HCT116 (cell line): Measurements from ENCODE around the gene SNRPA. TPM values are rescaled to one million over a fixed set of nuclear protein-coding genes. Genes with fewer than 3 reads are reported as not detected.
A peak's percentile ranks its signal among the peaks of the same experiment; 100 is the strongest.

Experiments
- ATAC-seq: fragments of 200-7000 bp; cut with Tn5 transposase; 2 replicates; pipeline ENCODE4 v1.9.1; 2020; ENCODE audit warnings: mild to moderate bottlenecking, moderate library complexity
- BruUV-seq: library from RNA; stranded (reverse); fragments of 400-500 nt; replicated peaks from 2 replicates; lab custom pipeline; 2021; lab: Mats Ljungman, UMichigan
- CTCF ChIA-PET: fragments of 300-600 bp; sonication (Branson Sonifier 250); formaldehyde crosslinking; loops from one replicate; lab custom pipeline; 2021; ENCODE audit warnings: antibody characterized with exemption; lab: Charles Lee
- POLR2A ChIA-PET: fragments of 300-600, 350-600 bp; sonication (Branson Sonifier 250); formaldehyde crosslinking; loops from one replicate; lab custom pipeline; 2021; ENCODE audit warnings: antibody characterized with exemption; lab: Charles Lee
- RAD21 ChIA-PET, 2 experiments: fragments of 300-600 bp; sonication (Branson Sonifier 250); formaldehyde crosslinking; loops; one replicate each; lab custom pipeline; 2023; ENCODE audit warnings: low total read pairs in 2 of 2; ENCODE audit not compliant: uncharacterized antibody in 2 of 2, unreplicated experiment in 2 of 2, low non-redundant PET in 1 of 2; lab: Charles Lee
- DNase-seq: peaks from one replicate; pipeline ENCODE4 v3.0.0-alpha.2; 2010; ENCODE audit warnings: low read depth, low spot score
- H2AFZ ChIP-seq: fragments of 200-600 bp; shearing (Covaris generic), sonication (generic); 2 replicates; pipeline ENCODE4 v1.6.1; 2017; ENCODE audit warnings: low read depth, mixed run types, mixed read lengths, antibody characterized with exemption, low read length; ENCODE audit not compliant: poor library complexity, severe bottlenecking
- H3K27ac ChIP-seq: 2 replicates; pipeline ENCODE4 v1.5.1; 2012; ENCODE audit warnings: low read depth, low read length
- H3K27me3 ChIP-seq: fragments of 200-600 bp; sonication (generic); 2 replicates; pipeline ENCODE4 v1.6.1; 2016; ENCODE audit warnings: mixed run types, low read length, mixed read lengths; ENCODE audit not compliant: insufficient read depth
- H3K36me3 ChIP-seq, 2 experiments: fragments of 200-500 bp in 1 of 2; fragments of 200-600 bp in 1 of 2; sonication (Bioruptor generic) in 1 of 2; sonication (generic) in 1 of 2; 2 replicates each; pipeline versions ENCODE4 v1.5.1 to v1.6.1; 2014 to 2016; ENCODE audit warnings: low read length in 2 of 2, inconsistent platforms in 1 of 2, mixed read lengths in 1 of 2, mixed run types in 1 of 2; ENCODE audit not compliant: insufficient read depth in 2 of 2, control insufficient read depth in 1 of 2
- H3K4me1 ChIP-seq, 2 experiments: fragments of 200-600 bp in 1 of 2; sonication (generic) in 1 of 2; 2 replicates each; pipeline versions ENCODE4 v1.5.1 to v1.6.1; 2012 to 2017; ENCODE audit warnings: low read length in 2 of 2, inconsistent platforms in 1 of 2, mild to moderate bottlenecking in 1 of 2, mixed read lengths in 1 of 2, mixed run types in 1 of 2, moderate library complexity in 1 of 2; ENCODE audit not compliant: insufficient read depth in 2 of 2, control insufficient read depth in 1 of 2
- H3K4me2 ChIP-seq: fragments of 200-600 bp; sonication (generic); 2 replicates; pipeline ENCODE4 v1.6.1; 2017; ENCODE audit warnings: mixed run types, low read length, mixed read lengths
- H3K4me3 ChIP-seq, 2 experiments: fragments of 200-600 bp in 1 of 2; sonication (generic) in 1 of 2; replicated peaks in 1 of 2; 2 replicates each; pipeline ENCODE4 v1.5.1; 2011 to 2016; ENCODE audit warnings: low read length in 2 of 2, control low read depth in 1 of 2, low read depth in 1 of 2, mild to moderate bottlenecking in 1 of 2, mixed read lengths in 1 of 2, mixed run types in 1 of 2
- H3K79me2 ChIP-seq: fragments of 200-600 bp; sonication (generic); 2 replicates; pipeline ENCODE4 v1.6.1; 2017; ENCODE audit warnings: mild to moderate bottlenecking, mixed run types, low read length, moderate library complexity, mixed read lengths; ENCODE audit not compliant: insufficient read depth
- H3K9ac ChIP-seq: fragments of 200-600 bp; sonication (generic); 2 replicates; pipeline ENCODE4 v1.6.1; 2016; ENCODE audit warnings: low read length, mixed read lengths
- H3K9me2 ChIP-seq: fragments of 200-600 bp; sonication (generic), shearing (Covaris generic); 2 replicates; pipeline ENCODE4 v1.6.1; 2017; ENCODE audit warnings: mixed run types, mild to moderate bottlenecking, moderate library complexity; ENCODE audit not compliant: insufficient read depth
- H3K9me3 ChIP-seq, 2 experiments: fragments of 200-500 bp in 1 of 2; fragments of 200-600 bp in 1 of 2; sonication (Bioruptor generic) in 1 of 2; sonication (generic) in 1 of 2; 2 replicates each; pipeline ENCODE4 v1.6.1; 2014 to 2017; ENCODE audit warnings: low read length in 2 of 2, mixed read lengths in 2 of 2, inconsistent platforms in 1 of 2, low read depth in 1 of 2, mild to moderate bottlenecking in 1 of 2, mixed run types in 1 of 2, moderate library complexity in 1 of 2; ENCODE audit not compliant: control insufficient read depth in 1 of 2, insufficient read depth in 1 of 2
- H4K20me1 ChIP-seq: fragments of 200-600 bp; sonication (generic), shearing (Covaris generic); 2 replicates; pipeline ENCODE4 v1.6.1; 2017; ENCODE audit warnings: mixed run types, mild to moderate bottlenecking, moderate library complexity; ENCODE audit not compliant: insufficient read depth
- ATF3 ChIP-seq: IDR thresholded peaks from 2 replicates; pipeline ENCODE4 v1.6.1; 2012
- CTCF ChIP-seq, 3 experiments: fragments of 200-600 bp in 1 of 3; sonication (generic) in 1 of 3; IDR thresholded peaks in 2 of 3; conservative IDR thresholded peaks in 1 of 3; 2 replicates each; pipeline ENCODE4 v1.5.1; 2012 to 2017; ENCODE audit warnings: low read depth in 2 of 3, low read length in 2 of 3, antibody characterized with exemption in 1 of 3, borderline replicate concordance in 1 of 3, control low read depth in 1 of 3, mild to moderate bottlenecking in 1 of 3, mixed read lengths in 1 of 3, mixed run types in 1 of 3, moderate library complexity in 1 of 3; ENCODE audit not compliant: insufficient read depth in 1 of 3
- EGR1 ChIP-seq: IDR thresholded peaks from 2 replicates; pipeline ENCODE4 v1.6.1; 2012; ENCODE audit warnings: low read depth
- ELF1 ChIP-seq: IDR thresholded peaks from 2 replicates; pipeline ENCODE4 v1.6.1; 2012; ENCODE audit warnings: low read depth, borderline replicate concordance
- EZH2 ChIP-seq: fragments of 200-600 bp; sonication (generic); IDR thresholded peaks from 2 replicates; pipeline ENCODE4 v1.6.1; 2017; ENCODE audit warnings: antibody characterized with exemption, mixed run types
- EZH2phosphoT487 ChIP-seq: fragments of 200-600 bp; IDR thresholded peaks from 2 replicates; pipeline ENCODE4 v1.6.1; 2018; ENCODE audit warnings: antibody characterized with exemption, borderline replicate concordance
- FOSL1 ChIP-seq: IDR thresholded peaks from 2 replicates; pipeline ENCODE4 v1.6.1; 2012; ENCODE audit warnings: low read depth
- JUND ChIP-seq: IDR thresholded peaks from 2 replicates; pipeline ENCODE4 v1.6.1; 2012
- POLR2A ChIP-seq: IDR thresholded peaks from 2 replicates; pipeline ENCODE4 v1.7.0; 2011; ENCODE audit warnings: borderline replicate concordance; ENCODE audit not compliant: insufficient read depth, insufficient read length; ENCODE audit errors: extremely low read depth
- POLR2AphosphoS5 ChIP-seq: IDR thresholded peaks from 2 replicates; pipeline ENCODE4 v1.6.1; 2011; ENCODE audit warnings: mild to moderate bottlenecking, low read depth, low read length, moderate library complexity
- RAD21 ChIP-seq: IDR thresholded peaks from 2 replicates; pipeline ENCODE4 v1.6.1; 2012; ENCODE audit warnings: low read depth, mild to moderate bottlenecking
- REST ChIP-seq: IDR thresholded peaks from 2 replicates; pipeline ENCODE4 v1.6.1; 2012; ENCODE audit warnings: low read depth
- SIN3A ChIP-seq: IDR thresholded peaks from 2 replicates; pipeline ENCODE4 v1.6.1; 2012; ENCODE audit warnings: low read depth
- SP1 ChIP-seq: IDR thresholded peaks from 2 replicates; pipeline ENCODE4 v1.6.1; 2012; ENCODE audit warnings: low read depth
- SRF ChIP-seq: IDR thresholded peaks from 2 replicates; pipeline ENCODE4 v1.6.1; 2012; ENCODE audit warnings: low read depth
- TCF7L2 ChIP-seq: IDR thresholded peaks from 2 replicates; pipeline ENCODE4 v1.7.0; 2011; ENCODE audit warnings: borderline replicate concordance, inconsistent platforms; ENCODE audit not compliant: insufficient read depth, insufficient read length; ENCODE audit errors: extremely low read depth
- YY1 ChIP-seq: IDR thresholded peaks from 2 replicates; pipeline ENCODE4 v1.6.1; 2011; ENCODE audit warnings: low read length, low read depth, moderate library complexity, mild to moderate bottlenecking; ENCODE audit not compliant: insufficient replicate concordance; ENCODE audit errors: extremely low read depth
- ZBTB33 ChIP-seq: IDR thresholded peaks from 2 replicates; pipeline ENCODE4 v1.6.1; 2011; ENCODE audit warnings: mild to moderate bottlenecking, low read length, moderate library complexity; ENCODE audit not compliant: insufficient replicate concordance; ENCODE audit errors: extremely low read depth
- ZFX ChIP-seq: fragments of 450-650 bp; IDR thresholded peaks from 2 replicates; pipeline ENCODE4 v1.6.1; 2017
- ZNF274 ChIP-seq: fragments of 200-500 bp; sonication (Bioruptor generic); IDR thresholded peaks from 2 replicates; pipeline ENCODE4 v1.6.1; 2014; ENCODE audit warnings: mild to moderate bottlenecking, low read depth, low read length, inconsistent platforms
- intact Hi-C: fragments of 100-400 bp; cut with micrococcal nuclease; formaldehyde crosslinking; loops from 2 replicates; pipeline ENCODE4 v1.10.0; 2022
- total RNA-seq: library from RNA; stranded (reverse); gene quantifications from one replicate; pipeline ENCODE4 v1.2.1, GENCODE V29; 2021; ENCODE audit not compliant: unreplicated experiment

SNRPA gene
- total RNA-seq, 1 experiment from 2014 or later, result 170 TPM

- RAD21 ChIA-PET, result no interaction called here
- BruUV-seq, result no TSS peak
- no peak for ATAC-seq
- Histone ChIP-seq H3K4me3 (no peak overlapping the region), H3K4me2 (peak overlapping the region; percentile 75), H3K27ac (peak overlapping the region; percentile 25; the same call in 1 of the 2 replicates), H3K4me1 (peaks cover 23 to 57% of the 10 kb centered on the region in 2 experiments), H3K79me2 (peaks cover 28% of the 10 kb centered on the region), H3K36me3 (peaks cover 7 to 10% of the 10 kb centered on the region in 2 experiments; a peak in 2 of 4 replicates), H3K27me3 (no peaks in the 10 kb centered on the region), H2AFZ (no peak overlapping the region)
- CTCF ChIA-PET, result no interaction called here
- POLR2A ChIA-PET, result no interaction called here
- DNase-seq, result no peak
- TF ChIP-seq EGR1, result no peak
- no peak for TF ChIP-seq ELF1
- TF ChIP-seq ATF3, result no peak
- no peak for TF ChIP-seq FOSL1
- TF ChIP-seq ZNF274, result no peak
- TF ChIP-seq RAD21, result no peak
- no peak for TF ChIP-seq EZH2phosphoT487
- TF ChIP-seq EZH2, result no peak
- no peak for TF ChIP-seq ZFX
- no peak for TF ChIP-seq SIN3A
- no peak for TF ChIP-seq REST
- TF ChIP-seq POLR2A, result no peak
- TF ChIP-seq SP1, result no peak
- TF ChIP-seq CTCF (IDR thresholded peaks at IDR 0.05 in 2 of 3, conservative IDR thresholded peaks at IDR 0.05 in 1 of 3; ENCODE audit: borderline replicate concordance in 1 of 3, insufficient read depth in 1 of 3, low read depth in 2 of 3, low read length in 2 of 3), result no peak
- TF ChIP-seq POLR2AphosphoS5, result no peak
- no peak for TF ChIP-seq YY1
- no peak for TF ChIP-seq ZBTB33
- no peak for TF ChIP-seq JUND
- TF ChIP-seq SRF, result no peak
- TF ChIP-seq TCF7L2, result no peak
- TF ChIP-seq, all 23 proteins: peak for 0
- Histone ChIP-seq H3K9me3 (no peaks in the 10 kb centered on the region), H4K20me1 (peaks cover 4% of the 10 kb centered on the region; the same call in 1 of the 2 replicates), H3K9ac (0 out of 2 replicates have a peak overlapping the region, but pooled peaks have one; percentile 44), H3K9me2 (no peaks in the 10 kb centered on the region)
- intact Hi-C loops, result loop anchor here (10.0 kb wide), 1 partner anchor 335 kb away; no protein-coding TSS in a partner anchor
These were observed 59.2 kb downstream of the SNRPA start for GRCh38 chr19:40810160-40810559.
